GM10847 (cell line): Measurements from ENCODE around the gene SLIT3.

Experiments used
- POLR2A ChIP-seq: IDR thresholded peaks from 2 replicates; pipeline ENCODE4 v1.6.1; 2011; ENCODE audit not compliant: insufficient read length; ENCODE audit errors: extremely low read depth

Gene SLIT3

GRCh38 chr5:168779333-168779732, 521.6 kb downstream of the SLIT3 start:
- no peak for TF ChIP-seq POLR2A

GRCh38 chr5:168778536-168778935, 522.4 kb downstream of the SLIT3 start:
- no peak for TF ChIP-seq POLR2A

GRCh38 chr5:168777651-168778050, 523.3 kb downstream of the SLIT3 start:
- TF ChIP-seq POLR2A = no peak

GRCh38 chr5:168776070-168776469, 524.9 kb downstream of the SLIT3 start:
- no peak for TF ChIP-seq POLR2A

GRCh38 chr5:168773226-168773625, 527.7 kb downstream of the SLIT3 start:
- TF ChIP-seq POLR2A = no peak

GRCh38 chr5:168772316-168772961, 528.5 kb downstream of the SLIT3 start:
- TF ChIP-seq POLR2A = no peak

GRCh38 chr5:168771678-168772077, 529.3 kb downstream of the SLIT3 start:
- TF ChIP-seq POLR2A = no peak

GRCh38 chr5:168770996-168771395, 529.9 kb downstream of the SLIT3 start:
- no peak for TF ChIP-seq POLR2A

- TF ChIP-seq POLR2A = no peak
These were observed 530.9 kb downstream of the SLIT3 start for GRCh38 chr5:168770036-168770498.

GRCh38 chr5:168768172-168768571, 532.8 kb downstream of the SLIT3 start:
- TF ChIP-seq POLR2A = no peak

- no peak for TF ChIP-seq POLR2A
These were observed 534.6 kb downstream of the SLIT3 start for GRCh38 chr5:168766426-168766700.

GRCh38 chr5:168765551-168766425, 535.2 kb downstream of the SLIT3 start:
- no peak for TF ChIP-seq POLR2A

GRCh38 chr5:168765086-168765550, 535.8 kb downstream of the SLIT3 start:
- no peak for TF ChIP-seq POLR2A

GRCh38 chr5:168756453-168757391, 544.2 kb downstream of the SLIT3 start:
- no peak for TF ChIP-seq POLR2A

GRCh38 chr5:168755548-168756093, 545.3 kb downstream of the SLIT3 start:
- no peak for TF ChIP-seq POLR2A
